KG1 (cell line): ENCODE measurements around the gene ABI3BP.

ENCODE experiments used
- DNase-seq: peaks from one replicate; lab custom pipeline; 2025; lab: John Stamatoyannopoulos, UW

ABI3BP gene

GRCh38 chr3:100891033-100891432 lies 102.2 kb downstream of the ABI3BP start:
- DNase-seq, result no peak

GRCh38 chr3:100888881-100889280 lies 104.3 kb downstream of the ABI3BP start:
- no peak for DNase-seq

GRCh38 chr3:100882571-100882984 lies 110.6 kb downstream of the ABI3BP start:
- no peak for DNase-seq

- DNase-seq, result no peak
These were observed 112.4 kb downstream of the ABI3BP start for GRCh38 chr3:100880845-100881244.

- DNase-seq, result no peak
These were observed 113.1 kb downstream of the ABI3BP start for GRCh38 chr3:100880072-100880471.

GRCh38 chr3:100879195-100879810 lies 113.9 kb downstream of the ABI3BP start:
- no peak for DNase-seq

GRCh38 chr3:100877286-100877685 lies 115.9 kb downstream of the ABI3BP start:
- DNase-seq, result no peak

- no peak for DNase-seq
These were observed 118.0 kb downstream of the ABI3BP start for GRCh38 chr3:100875239-100875638.

- no peak for DNase-seq
These were observed 119.6 kb downstream of the ABI3BP start for GRCh38 chr3:100873611-100874010.

- DNase-seq, result no peak
These were observed 121.9 kb downstream of the ABI3BP start for GRCh38 chr3:100871306-100871705.

- no peak for DNase-seq
These were observed 123.4 kb downstream of the ABI3BP start for GRCh38 chr3:100869787-100870186.

GRCh38 chr3:100868894-100869293 lies 124.3 kb downstream of the ABI3BP start:
- no peak for DNase-seq

GRCh38 chr3:100868096-100868495 lies 125.1 kb downstream of the ABI3BP start:
- no peak for DNase-seq

- no peak for DNase-seq
These were observed 127.8 kb downstream of the ABI3BP start for GRCh38 chr3:100865442-100865841.

GRCh38 chr3:100864471-100865250 lies 128.6 kb downstream of the ABI3BP start:
- no peak for DNase-seq

GRCh38 chr3:100857863-100858262 lies 135.4 kb downstream of the ABI3BP start:
- no peak for DNase-seq

GRCh38 chr3:100856821-100857220 lies 136.4 kb downstream of the ABI3BP start:
- DNase-seq, result no peak

- DNase-seq, result no peak
These were observed 140.4 kb downstream of the ABI3BP start for GRCh38 chr3:100852840-100853239.

GRCh38 chr3:100850701-100851100 lies 142.5 kb downstream of the ABI3BP start:
- DNase-seq, result no peak

- DNase-seq, result no peak
These were observed 143.1 kb downstream of the ABI3BP start for GRCh38 chr3:100850156-100850555.

- no peak for DNase-seq
These were observed 148.9 kb downstream of the ABI3BP start for GRCh38 chr3:100844063-100844936.

GRCh38 chr3:100838157-100838556 lies 155.1 kb downstream of the ABI3BP start:
- DNase-seq, result no peak

- DNase-seq, result no peak
These were observed 156.6 kb downstream of the ABI3BP start for GRCh38 chr3:100836661-100837060.
